ENCODE results near the gene MISFA. TPM values are rescaled to one million over a fixed set of nuclear protein-coding genes. Genes with fewer than 3 reads are reported as not detected.

The MISFA gene
- total and polyA plus RNA-seq, 7 experiments from 2014 or later: 0.21 to 2.2 (median 0.58) TPM; not detected in 3

DNA sequence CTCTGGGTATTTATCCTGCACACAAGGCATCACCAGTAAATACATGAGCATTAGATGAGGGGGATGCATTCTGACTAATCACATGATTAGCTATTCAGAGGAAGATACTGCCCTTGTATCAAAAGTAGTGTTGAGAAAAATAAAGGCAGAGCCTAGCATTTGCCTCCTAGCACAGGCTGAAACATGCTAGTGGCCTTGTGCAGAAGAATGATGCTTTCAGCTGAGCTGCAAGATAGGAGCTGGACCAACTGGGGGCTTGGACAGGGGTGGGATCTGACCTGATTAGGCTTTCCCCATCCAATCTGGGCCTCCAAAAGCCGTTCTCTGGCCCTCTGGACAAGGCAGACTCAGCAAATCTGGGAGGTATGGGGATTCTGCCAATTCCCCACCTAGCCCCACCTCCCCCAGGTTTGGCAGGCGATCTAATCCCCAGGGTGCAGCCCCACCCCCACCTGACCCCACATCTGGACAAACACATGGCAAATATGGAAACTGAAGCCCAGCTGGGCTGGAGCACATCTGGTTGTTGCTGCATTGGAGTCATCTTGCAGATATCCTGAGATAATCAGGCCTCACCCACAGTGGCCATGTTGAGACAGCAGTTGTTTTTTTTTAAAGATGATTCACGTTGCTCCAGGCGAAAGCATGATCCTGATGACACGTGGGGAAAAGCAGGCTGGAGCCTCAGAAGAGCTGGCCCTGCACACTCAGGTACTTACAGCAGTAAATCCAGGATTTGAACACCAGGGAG lies 4.4 kb upstream of the MISFA start:
- ATAC-seq: no peak
- no peak for DNase-seq
- H3K27ac ChIP-seq (ENCODE audit: low read depth, low read length): no peak overlapping the region
- H3K27me3 Mint-ChIP-seq: no peaks in the 10 kb centered on the region
- no peak overlapping the region for H3K4me3 ChIP-seq (ENCODE audit: low read length)
- intact Hi-C loops (cut with micrococcal nuclease): no loop called here
- H3K27ac Mint-ChIP-seq: no peak overlapping the region
- H3K36me3 ChIP-seq (ENCODE audit: control insufficient read depth in 2 of 3, insufficient read depth in 3 of 3, low read length in 3 of 3): no peaks in the 10 kb centered on the region
- peaks cover 0 to 5% (median 0%) of the 10 kb centered on the region in 5 donors for H3K36me3 Mint-ChIP-seq
- peaks cover 0 to 2% (median 0%) of the 10 kb centered on the region in 11 donors for H3K9me3 Mint-ChIP-seq
- H3K9me3 ChIP-seq (ENCODE audit: control insufficient read depth in 2 of 3, low read length in 3 of 3): no peaks in the 10 kb centered on the region
- H3K4me1 Mint-ChIP-seq: peaks cover 0 to 16% (median 0%) of the 10 kb centered on the region in 7 donors
- POLR2A ChIA-PET: no interaction called here
- H3K4me3 Mint-ChIP-seq: no peak overlapping the region
- H3K27me3 ChIP-seq (ENCODE audit: control insufficient read depth in 2 of 2, insufficient read depth in 2 of 2, low read length in 2 of 2): no peaks in the 10 kb centered on the region
- CTCF ChIA-PET: no interaction called here
- peaks cover 0 to 4% of the 10 kb centered on the region in 2 donors for H3K4me1 ChIP-seq (ENCODE audit: control insufficient read depth in 2 of 2, insufficient read depth in 2 of 2, low read length in 2 of 2)

DNA sequence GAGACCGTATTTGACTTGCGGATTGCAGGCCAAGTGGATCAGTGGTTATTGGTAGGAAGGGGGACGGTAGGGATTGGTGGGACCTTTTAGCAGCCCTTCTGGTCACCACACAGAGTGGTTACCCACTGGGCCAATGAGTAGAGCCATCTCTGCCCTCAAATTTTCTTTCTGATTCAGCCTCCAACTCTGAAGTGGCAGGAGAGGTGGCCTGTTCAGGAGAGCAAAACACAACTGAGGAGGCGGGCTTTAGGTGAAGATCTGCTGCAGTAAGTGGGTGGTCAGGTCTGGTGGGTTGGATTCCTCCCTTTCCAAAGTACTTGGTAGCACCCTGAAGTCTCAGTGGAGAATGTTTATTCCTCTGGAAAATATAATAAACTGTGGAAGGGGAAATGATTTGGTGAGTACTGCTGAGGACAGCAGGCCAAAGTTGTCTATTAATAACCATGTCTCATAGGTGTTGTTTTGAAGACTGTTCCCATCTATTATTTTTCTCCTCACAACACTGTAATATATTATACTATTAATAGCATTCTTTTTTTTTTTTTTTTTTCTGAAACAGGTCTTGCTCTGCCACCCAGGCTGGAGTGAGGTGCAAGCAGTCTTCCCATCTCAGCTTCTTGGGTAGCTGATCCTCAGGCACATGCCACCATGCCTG lies 1.5 kb downstream of the MISFA start:
- no peak overlapping the region for H3K4me3 ChIP-seq (ENCODE audit: low read length)
- Mint-ChIP-seq H3K36me3 (peaks cover 0 to 3% (median 0%) of the 10 kb centered on the region in 5 donors), H3K9me3 (peaks cover 0 to 2% (median 0%) of the 10 kb centered on the region in 11 donors), H3K4me1 (peaks cover 0 to 2% (median 0%) of the 10 kb centered on the region in 7 donors), H3K4me3 (no peak overlapping the region), H3K27ac (no peak overlapping the region), H3K27me3 (no peaks in the 10 kb centered on the region)
- no peaks in the 10 kb centered on the region for H3K9me3 ChIP-seq (ENCODE audit: control insufficient read depth in 2 of 3, low read length in 3 of 3)
- ChIA-PET POLR2A (interaction anchor here (0.7 kb wide), 1 partner anchor 13 kb away, joined by 3 read pairs; no protein-coding TSS in a partner anchor), CTCF (no interaction called here)
- intact Hi-C loops (cut with micrococcal nuclease): no loop called here
- H3K27ac ChIP-seq (ENCODE audit: low read depth, low read length): no peak overlapping the region
- ATAC-seq (no peak), DNase-seq (no peak)
- H3K27me3 ChIP-seq (ENCODE audit: control insufficient read depth in 2 of 2, insufficient read depth in 2 of 2, low read length in 2 of 2): no peaks in the 10 kb centered on the region
- no peaks in the 10 kb centered on the region for H3K36me3 ChIP-seq (ENCODE audit: control insufficient read depth in 2 of 3, insufficient read depth in 3 of 3, low read length in 3 of 3)
- H3K4me1 ChIP-seq (ENCODE audit: control insufficient read depth in 2 of 2, insufficient read depth in 2 of 2, low read length in 2 of 2): no peaks in the 10 kb centered on the region

DNA sequence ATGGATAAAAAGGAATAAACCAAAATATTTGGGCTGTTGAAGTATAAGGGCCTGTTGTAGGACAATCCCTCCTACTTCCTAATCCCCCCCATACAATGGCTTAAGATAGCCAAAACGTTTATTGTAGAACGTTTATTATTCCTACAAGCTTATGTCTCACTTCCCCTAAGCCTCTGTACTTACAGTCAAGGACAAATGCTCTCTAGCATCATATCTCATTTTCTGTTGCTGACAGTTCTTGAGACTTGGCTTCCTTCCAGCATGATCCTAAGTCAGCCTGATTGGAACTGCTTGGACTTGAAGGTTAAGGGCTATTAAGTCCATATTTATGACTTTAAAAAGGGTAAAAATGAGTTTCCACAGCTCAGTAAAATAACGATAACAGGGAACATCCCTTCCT lies 8.8 kb downstream of the MISFA start:
- Histone ChIP-seq H3K27ac (ENCODE audit: low read depth, low read length) (no peak overlapping the region), H3K4me1 (ENCODE audit: control insufficient read depth in 2 of 2, insufficient read depth in 2 of 2, low read length in 2 of 2) (no peaks in the 10 kb centered on the region), H3K36me3 (ENCODE audit: control insufficient read depth in 2 of 3, insufficient read depth in 3 of 3, low read length in 3 of 3) (peaks cover 5 to 31% (median 15%) of the 10 kb centered on the region in 3 experiments), H3K4me3 (ENCODE audit: low read length) (no peak overlapping the region), H3K27me3 (ENCODE audit: control insufficient read depth in 2 of 2, insufficient read depth in 2 of 2, low read length in 2 of 2) (no peaks in the 10 kb centered on the region), H3K9me3 (ENCODE audit: control insufficient read depth in 2 of 3, low read length in 3 of 3) (no peaks in the 10 kb centered on the region)
- H3K27ac Mint-ChIP-seq: no peak overlapping the region
- ChIA-PET CTCF (no interaction called here), POLR2A (no interaction called here)
- no peak overlapping the region for H3K4me3 Mint-ChIP-seq
- H3K27me3 Mint-ChIP-seq: no peaks in the 10 kb centered on the region
- peaks cover 0 to 3% (median 0%) of the 10 kb centered on the region in 7 donors for H3K4me1 Mint-ChIP-seq
- DNase-seq (no peak), ATAC-seq (no peak)
- intact Hi-C loops (cut with micrococcal nuclease): no loop called here
- peaks cover 2 to 23% (median 11%) of the 10 kb centered on the region in 5 donors for H3K36me3 Mint-ChIP-seq
- no peaks in the 10 kb centered on the region for H3K9me3 Mint-ChIP-seq

DNA sequence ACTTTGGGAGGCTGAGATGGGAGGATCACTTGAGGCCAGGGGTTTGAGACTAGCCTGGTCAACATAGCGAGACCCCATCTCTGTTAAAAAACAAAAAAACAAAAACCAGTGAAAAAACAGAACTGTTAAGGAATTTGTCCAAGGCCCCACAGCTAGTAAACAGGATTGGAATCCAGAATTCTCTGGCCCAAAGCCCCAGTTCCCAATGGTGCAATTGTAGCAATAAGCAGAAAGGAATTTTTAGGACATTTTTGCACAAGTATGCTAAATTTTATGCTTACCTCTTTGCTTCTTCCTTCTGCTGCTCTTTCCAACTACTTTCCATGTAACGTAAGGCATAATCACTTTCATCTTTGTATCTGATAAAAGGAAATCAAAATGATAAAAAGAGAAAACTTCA lies 11.6 kb downstream of the MISFA start:
- H3K4me3 ChIP-seq (ENCODE audit: low read length): no peak overlapping the region
- CTCF ChIA-PET: no interaction called here
- intact Hi-C loops (cut with micrococcal nuclease): no loop called here
- no peak for DNase-seq
- Mint-ChIP-seq H3K27ac (no peak overlapping the region), H3K27me3 (no peaks in the 10 kb centered on the region), H3K36me3 (peaks cover 10 to 45% (median 31%) of the 10 kb centered on the region in 5 donors), H3K4me1 (peaks cover 5 to 22% (median 11%) of the 10 kb centered on the region in 7 donors), H3K4me3 (no peak overlapping the region), H3K9me3 (no peaks in the 10 kb centered on the region)
- no peaks in the 10 kb centered on the region for H3K9me3 ChIP-seq (ENCODE audit: control insufficient read depth in 2 of 3, low read length in 3 of 3)
- ATAC-seq: no peak
- H3K27ac ChIP-seq (ENCODE audit: low read depth, low read length): no peak overlapping the region
- peaks cover 17 to 59% (median 20%) of the 10 kb centered on the region in 3 experiments for H3K36me3 ChIP-seq (ENCODE audit: control insufficient read depth in 2 of 3, insufficient read depth in 3 of 3, low read length in 3 of 3)
- POLR2A ChIA-PET: interaction anchor here (0.6 kb wide), 1 partner anchor 1726 kb away, joined by 3 read pairs; no protein-coding TSS in a partner anchor
- no peaks in the 10 kb centered on the region for H3K27me3 ChIP-seq (ENCODE audit: control insufficient read depth in 2 of 2, insufficient read depth in 2 of 2, low read length in 2 of 2)
- no peaks in the 10 kb centered on the region for H3K4me1 ChIP-seq (ENCODE audit: control insufficient read depth in 2 of 2, insufficient read depth in 2 of 2, low read length in 2 of 2)

DNA sequence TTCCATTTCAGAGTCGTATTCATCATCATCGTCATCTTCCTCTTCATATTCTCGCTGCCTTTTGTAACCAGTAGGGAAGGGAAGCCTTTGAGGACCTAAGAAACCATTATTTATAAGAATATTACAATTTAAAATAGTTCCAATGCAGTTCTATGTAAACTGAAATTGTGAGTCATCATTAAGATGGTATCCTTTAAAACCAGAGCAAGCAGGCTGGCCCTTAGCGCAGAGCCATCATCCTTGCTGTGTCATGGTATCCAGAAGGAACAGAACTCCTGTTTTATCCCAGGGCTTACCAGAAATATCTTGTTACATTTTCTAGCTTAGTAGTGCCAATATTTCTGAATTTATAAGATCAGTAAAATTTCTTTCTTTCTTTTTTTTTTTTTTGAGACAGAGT lies 12.8 kb downstream of the MISFA start:
- CTCF ChIA-PET: no interaction called here
- H3K36me3 Mint-ChIP-seq: peaks cover 10 to 41% (median 28%) of the 10 kb centered on the region in 5 donors

DNA sequence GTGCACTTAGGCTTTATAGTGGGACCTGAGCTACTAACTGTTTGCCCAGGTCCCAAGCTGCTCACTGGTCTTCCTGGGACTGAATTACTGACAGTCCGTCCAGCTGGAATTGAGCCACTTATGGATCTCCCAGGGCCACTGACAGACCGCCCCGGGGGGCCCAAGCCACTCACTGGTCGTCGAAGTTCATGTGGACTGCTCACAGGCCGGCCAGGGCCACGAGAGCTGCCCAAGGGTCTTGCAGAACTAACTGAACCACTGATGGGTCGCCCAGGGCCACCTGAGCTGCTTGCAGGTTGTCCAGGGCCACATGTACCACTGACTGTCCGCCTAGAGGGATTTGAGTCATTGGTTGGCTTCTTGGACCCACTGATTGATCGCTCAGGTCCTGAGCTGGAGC lies 15.1 kb downstream of the MISFA start:
- Histone ChIP-seq H3K9me3 (ENCODE audit: control insufficient read depth in 2 of 3, low read length in 3 of 3) (no peaks in the 10 kb centered on the region), H3K27ac (ENCODE audit: low read depth, low read length) (no peak overlapping the region), H3K27me3 (ENCODE audit: control insufficient read depth in 2 of 2, insufficient read depth in 2 of 2, low read length in 2 of 2) (no peaks in the 10 kb centered on the region), H3K4me1 (ENCODE audit: control insufficient read depth in 2 of 2, insufficient read depth in 2 of 2, low read length in 2 of 2) (peaks cover 21 to 29% of the 10 kb centered on the region in 2 donors), H3K4me3 (ENCODE audit: low read length) (no peak overlapping the region), H3K36me3 (ENCODE audit: control insufficient read depth in 2 of 3, insufficient read depth in 3 of 3, low read length in 3 of 3) (peaks cover 11 to 44% (median 13%) of the 10 kb centered on the region in 3 experiments)
- no peaks in the 10 kb centered on the region for H3K9me3 Mint-ChIP-seq
- CTCF ChIA-PET: interaction anchor here (1.0 kb wide), 1 partner anchor 74 kb away, joined by 3 read pairs; no protein-coding TSS in a partner anchor
- ATAC-seq: no peak
- DNase-seq: no peak
- H3K4me1 Mint-ChIP-seq: peaks cover 26 to 53% (median 41%) of the 10 kb centered on the region in 7 donors
- POLR2A ChIA-PET: interaction anchor here (0.6 to 2.5 kb wide), 3 partner anchors 19 to 75 kb away, joined by 3 to 11 read pairs (median 3); partner anchors contain the start of gene SPTY2D1
- H3K4me3 Mint-ChIP-seq: no peak overlapping the region
- peak overlapping the region in 1 of 9 donors; percentile 69 for H3K27ac Mint-ChIP-seq
- intact Hi-C loops (cut with micrococcal nuclease): loop anchor here (5.0 kb wide), 2 partner anchors 93 to 292 kb away; partner anchors contain the start of genes GTF2H1 (in 1 of the 2) and HPS5 (in 1 of the 2)
- peaks cover 10 to 35% (median 20%) of the 10 kb centered on the region in 5 donors for H3K36me3 Mint-ChIP-seq
- H3K27me3 Mint-ChIP-seq: no peaks in the 10 kb centered on the region

More for the DNA sequence above, 12.8 kb downstream of the MISFA start:
- DNase-seq (no peak), ATAC-seq (no peak)
- Mint-ChIP-seq H3K27me3 (no peaks in the 10 kb centered on the region), H3K27ac (no peak overlapping the region), H3K4me1 (peaks cover 9 to 34% (median 21%) of the 10 kb centered on the region in 7 donors), H3K9me3 (no peaks in the 10 kb centered on the region), H3K4me3 (no peak overlapping the region)
- intact Hi-C loops (cut with micrococcal nuclease): no loop called here
- H3K36me3 ChIP-seq (ENCODE audit: control insufficient read depth in 2 of 3, insufficient read depth in 3 of 3, low read length in 3 of 3): peaks cover 17 to 59% (median 20%) of the 10 kb centered on the region in 3 experiments
- no peaks in the 10 kb centered on the region for H3K9me3 ChIP-seq (ENCODE audit: control insufficient read depth in 2 of 3, low read length in 3 of 3)
- peaks cover 7 to 10% of the 10 kb centered on the region in 2 donors for H3K4me1 ChIP-seq (ENCODE audit: control insufficient read depth in 2 of 2, insufficient read depth in 2 of 2, low read length in 2 of 2)
- POLR2A ChIA-PET: interaction anchor here (0.6 kb wide), 1 partner anchor 276 kb away, joined by 3 read pairs; no protein-coding TSS in a partner anchor
- no peaks in the 10 kb centered on the region for H3K27me3 ChIP-seq (ENCODE audit: control insufficient read depth in 2 of 2, insufficient read depth in 2 of 2, low read length in 2 of 2)
- H3K27ac ChIP-seq (ENCODE audit: low read depth, low read length): no peak overlapping the region
- no peak overlapping the region for H3K4me3 ChIP-seq (ENCODE audit: low read length)

Measured in naive thymus-derived CD4-positive, alpha-beta T cell (primary cell).